HG03378 (cell line): ENCODE results near the gene COPS4.

ENCODE experiments used
- ATAC-seq: cut with Tn5 transposase; IDR thresholded peaks from one replicate; pipeline ENCODE4 v1.9.1; 2021; ENCODE audit warnings: mild to moderate bottlenecking, moderate library complexity; ENCODE audit not compliant: unreplicated experiment

COPS4 gene

GRCh38 chr4:83115656-83116285 lies 80.8 kb downstream of the COPS4 start:
- ATAC-seq = no peak

GRCh38 chr4:83118869-83119268 lies 83.9 kb downstream of the COPS4 start:
- no peak for ATAC-seq

- no peak for ATAC-seq
These were observed 86.3 kb downstream of the COPS4 start for GRCh38 chr4:83121246-83121645.

- peak; percentile 72 for ATAC-seq
These were observed 89.3 kb downstream of the COPS4 start for GRCh38 chr4:83124111-83124780.
